ENCODE measurements around the gene TMEM17. TPM values are rescaled to one million over a fixed set of nuclear protein-coding genes. Genes with fewer than 3 reads are reported as not detected.

The TMEM17 gene
- total and polyA plus RNA-seq, 9 of the 15 experiments (the other 6 are each of a cell fraction or from before 2014, with no cell fraction given): 0.58 to 2.2 (median 1.2) TPM

DNA sequence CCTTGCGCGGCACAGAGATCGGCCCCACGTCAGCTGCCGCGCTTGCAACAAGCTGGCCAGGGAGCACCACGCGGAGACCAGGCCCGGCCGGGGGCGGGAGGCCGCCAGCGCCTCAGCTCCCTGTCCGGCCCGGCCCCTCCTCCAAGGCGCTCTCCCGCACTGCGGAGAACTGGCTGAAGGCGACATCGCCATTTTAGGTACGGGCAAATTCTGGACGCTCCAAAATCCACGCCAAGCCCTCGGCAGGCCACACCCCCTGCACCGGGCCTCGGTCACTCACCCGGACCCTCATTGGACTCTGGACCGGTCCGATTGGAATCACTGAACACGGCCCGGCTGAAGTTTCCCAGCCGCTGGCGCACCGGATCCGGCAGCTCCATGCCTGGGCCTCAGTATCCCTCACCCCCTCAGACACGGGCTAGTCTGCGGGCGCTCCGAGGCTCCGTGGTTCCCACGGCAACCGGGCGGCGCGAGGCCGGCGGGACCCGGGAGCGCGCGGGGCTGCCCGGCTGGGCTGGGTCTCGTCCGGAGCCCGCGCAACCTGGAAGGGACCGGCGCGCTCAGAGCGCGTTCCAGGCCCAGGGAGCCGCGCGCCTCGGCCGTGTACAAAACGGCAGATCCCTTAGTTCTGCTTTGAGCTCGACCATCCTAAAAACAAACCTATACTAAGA lies at the start of gene TMEM17 (continued):
- TF ChIP-seq, protein P1, sequence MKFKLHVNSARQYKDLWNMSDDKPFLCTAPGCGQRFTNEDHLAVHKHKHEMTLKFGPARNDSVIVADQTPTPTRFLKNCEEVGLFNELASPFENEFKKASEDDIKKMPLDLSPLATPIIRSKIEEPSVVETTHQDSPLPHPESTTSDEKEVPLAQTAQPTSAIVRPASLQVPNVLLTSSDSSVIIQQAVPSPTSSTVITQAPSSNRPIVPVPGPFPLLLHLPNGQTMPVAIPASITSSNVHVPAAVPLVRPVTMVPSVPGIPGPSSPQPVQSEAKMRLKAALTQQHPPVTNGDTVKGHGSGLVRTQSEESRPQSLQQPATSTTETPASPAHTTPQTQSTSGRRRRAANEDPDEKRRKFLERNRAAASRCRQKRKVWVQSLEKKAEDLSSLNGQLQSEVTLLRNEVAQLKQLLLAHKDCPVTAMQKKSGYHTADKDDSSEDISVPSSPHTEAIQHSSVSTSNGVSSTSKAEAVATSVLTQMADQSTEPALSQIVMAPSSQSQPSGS (CRISPR knock-in tag; IDR thresholded peaks at IDR 0.05): no peak
- TF ChIP-seq, protein P2, sequence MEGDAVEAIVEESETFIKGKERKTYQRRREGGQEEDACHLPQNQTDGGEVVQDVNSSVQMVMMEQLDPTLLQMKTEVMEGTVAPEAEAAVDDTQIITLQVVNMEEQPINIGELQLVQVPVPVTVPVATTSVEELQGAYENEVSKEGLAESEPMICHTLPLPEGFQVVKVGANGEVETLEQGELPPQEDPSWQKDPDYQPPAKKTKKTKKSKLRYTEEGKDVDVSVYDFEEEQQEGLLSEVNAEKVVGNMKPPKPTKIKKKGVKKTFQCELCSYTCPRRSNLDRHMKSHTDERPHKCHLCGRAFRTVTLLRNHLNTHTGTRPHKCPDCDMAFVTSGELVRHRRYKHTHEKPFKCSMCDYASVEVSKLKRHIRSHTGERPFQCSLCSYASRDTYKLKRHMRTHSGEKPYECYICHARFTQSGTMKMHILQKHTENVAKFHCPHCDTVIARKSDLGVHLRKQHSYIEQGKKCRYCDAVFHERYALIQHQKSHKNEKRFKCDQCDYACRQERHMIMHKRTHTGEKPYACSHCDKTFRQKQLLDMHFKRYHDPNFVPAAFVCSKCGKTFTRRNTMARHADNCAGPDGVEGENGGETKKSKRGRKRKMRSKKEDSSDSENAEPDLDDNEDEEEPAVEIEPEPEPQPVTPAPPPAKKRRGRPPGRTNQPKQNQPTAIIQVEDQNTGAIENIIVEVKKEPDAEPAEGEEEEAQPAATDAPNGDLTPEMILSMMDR (IDR thresholded peaks at IDR 0.05 in 2 of 3, conservative IDR thresholded peaks at IDR 0.05 in 1 of 3; ENCODE audit: insufficient read depth in 2 of 3, low read depth in 1 of 3, low read length in 3 of 3): no peak
- TF ChIP-seq ESRRB (CRISPR knock-in tag; IDR thresholded peaks at IDR 0.05; ENCODE audit: borderline replicate concordance) (no peak), RUNX1 (IDR thresholded peaks at IDR 0.05; ENCODE audit: low read depth) (no peak), ZC3H11A (IDR thresholded peaks at IDR 0.05; ENCODE audit: low read depth, low read length) (no peak), EP300 (IDR thresholded peaks at IDR 0.05; ENCODE audit: low read length) (no peak), SP2 (IDR thresholded peaks at IDR 0.05; ENCODE audit: extremely low read depth, low read depth, low read length, poor library complexity, severe bottlenecking) (no peak), ZNF77 (CRISPR knock-in tag; IDR thresholded peaks at IDR 0.05) (no peak), ZKSCAN8 (CRISPR knock-in tag; IDR thresholded peaks at IDR 0.05) (no peak), ZNF780A (CRISPR knock-in tag; IDR thresholded peaks at IDR 0.05) (no peak), ZNF75A (CRISPR knock-in tag; IDR thresholded peaks at IDR 0.05) (no peak), NUFIP1 (IDR thresholded peaks at IDR 0.05; ENCODE audit: partially characterized antibody) (no peak), KDM5B (IDR thresholded peaks at IDR 0.05; ENCODE audit: insufficient replicate concordance, low read depth, low read length) (peak; percentile 80), ZNF174 (CRISPR knock-in tag; IDR thresholded peaks at IDR 0.05) (no peak)
- TF ChIP-seq, protein P3, sequence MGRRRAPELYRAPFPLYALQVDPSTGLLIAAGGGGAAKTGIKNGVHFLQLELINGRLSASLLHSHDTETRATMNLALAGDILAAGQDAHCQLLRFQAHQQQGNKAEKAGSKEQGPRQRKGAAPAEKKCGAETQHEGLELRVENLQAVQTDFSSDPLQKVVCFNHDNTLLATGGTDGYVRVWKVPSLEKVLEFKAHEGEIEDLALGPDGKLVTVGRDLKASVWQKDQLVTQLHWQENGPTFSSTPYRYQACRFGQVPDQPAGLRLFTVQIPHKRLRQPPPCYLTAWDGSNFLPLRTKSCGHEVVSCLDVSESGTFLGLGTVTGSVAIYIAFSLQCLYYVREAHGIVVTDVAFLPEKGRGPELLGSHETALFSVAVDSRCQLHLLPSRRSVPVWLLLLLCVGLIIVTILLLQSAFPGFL (CRISPR knock-in tag; IDR thresholded peaks at IDR 0.05): 0 out of 2 replicates have a peak, but pooled peaks have one; percentile 52
- TF ChIP-seq, protein P4, sequence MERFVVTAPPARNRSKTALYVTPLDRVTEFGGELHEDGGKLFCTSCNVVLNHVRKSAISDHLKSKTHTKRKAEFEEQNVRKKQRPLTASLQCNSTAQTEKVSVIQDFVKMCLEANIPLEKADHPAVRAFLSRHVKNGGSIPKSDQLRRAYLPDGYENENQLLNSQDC (CRISPR knock-in tag; IDR thresholded peaks at IDR 0.05): no peak
- TF ChIP-seq, protein P5, sequence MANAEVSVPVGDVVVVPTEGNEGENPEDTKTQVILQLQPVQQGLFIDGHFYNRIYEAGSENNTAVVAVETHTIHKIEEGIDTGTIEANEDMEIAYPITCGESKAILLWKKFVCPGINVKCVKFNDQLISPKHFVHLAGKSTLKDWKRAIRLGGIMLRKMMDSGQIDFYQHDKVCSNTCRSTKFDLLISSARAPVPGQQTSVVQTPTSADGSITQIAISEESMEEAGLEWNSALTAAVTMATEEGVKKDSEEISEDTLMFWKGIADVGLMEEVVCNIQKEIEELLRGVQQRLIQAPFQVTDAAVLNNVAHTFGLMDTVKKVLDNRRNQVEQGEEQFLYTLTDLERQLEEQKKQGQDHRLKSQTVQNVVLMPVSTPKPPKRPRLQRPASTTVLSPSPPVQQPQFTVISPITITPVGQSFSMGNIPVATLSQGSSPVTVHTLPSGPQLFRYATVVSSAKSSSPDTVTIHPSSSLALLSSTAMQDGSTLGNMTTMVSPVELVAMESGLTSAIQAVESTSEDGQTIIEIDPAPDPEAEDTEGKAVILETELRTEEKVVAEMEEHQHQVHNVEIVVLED (CRISPR knock-in tag; IDR thresholded peaks at IDR 0.05): peak; percentile 66
- TF ChIP-seq, protein P6, sequence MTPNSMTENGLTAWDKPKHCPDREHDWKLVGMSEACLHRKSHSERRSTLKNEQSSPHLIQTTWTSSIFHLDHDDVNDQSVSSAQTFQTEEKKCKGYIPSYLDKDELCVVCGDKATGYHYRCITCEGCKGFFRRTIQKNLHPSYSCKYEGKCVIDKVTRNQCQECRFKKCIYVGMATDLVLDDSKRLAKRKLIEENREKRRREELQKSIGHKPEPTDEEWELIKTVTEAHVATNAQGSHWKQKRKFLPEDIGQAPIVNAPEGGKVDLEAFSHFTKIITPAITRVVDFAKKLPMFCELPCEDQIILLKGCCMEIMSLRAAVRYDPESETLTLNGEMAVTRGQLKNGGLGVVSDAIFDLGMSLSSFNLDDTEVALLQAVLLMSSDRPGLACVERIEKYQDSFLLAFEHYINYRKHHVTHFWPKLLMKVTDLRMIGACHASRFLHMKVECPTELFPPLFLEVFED (CRISPR knock-in tag; conservative IDR thresholded peaks at IDR 0.05): no peak
